ENCODE results near the gene PREX1. TPM values are rescaled to one million over a fixed set of nuclear protein-coding genes. Genes with fewer than 3 reads are reported as not detected.

The PREX1 gene
- total RNA-seq, 3 donors from 2014 or later, result 9.9 to 14.1 (median 13.5) TPM

DNA sequence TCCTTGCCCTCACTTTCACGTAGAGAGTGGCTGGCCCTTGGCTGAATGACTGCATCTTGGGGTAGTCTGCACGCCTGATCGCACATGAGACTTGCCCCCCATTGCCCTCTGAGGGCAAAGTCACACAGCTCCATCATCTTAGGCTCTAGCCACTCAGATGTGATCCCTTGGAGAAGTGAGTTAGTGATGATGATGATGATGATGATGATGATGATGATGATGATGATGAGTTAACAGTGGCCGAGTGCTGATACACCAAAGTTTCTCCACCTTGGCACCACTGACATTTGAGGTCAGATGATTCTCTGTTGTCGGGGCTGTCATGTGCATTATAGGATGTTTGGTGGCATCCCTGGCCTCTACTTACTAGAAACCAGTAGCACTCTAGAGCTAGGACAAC lies 84.0 kb downstream of the PREX1 start:
- DNase-seq (no peak), ATAC-seq (no peak)
- Histone ChIP-seq H3K36me3 (ENCODE audit: low read depth) (no peaks in the 10 kb centered on the region), H3K9me3 (no peaks in the 10 kb centered on the region), H3K4me1 (ENCODE audit: low read depth) (peaks cover 6% of the 10 kb centered on the region), H3K4me3 (no peak overlapping the region)
- TF ChIP-seq, protein P1, sequence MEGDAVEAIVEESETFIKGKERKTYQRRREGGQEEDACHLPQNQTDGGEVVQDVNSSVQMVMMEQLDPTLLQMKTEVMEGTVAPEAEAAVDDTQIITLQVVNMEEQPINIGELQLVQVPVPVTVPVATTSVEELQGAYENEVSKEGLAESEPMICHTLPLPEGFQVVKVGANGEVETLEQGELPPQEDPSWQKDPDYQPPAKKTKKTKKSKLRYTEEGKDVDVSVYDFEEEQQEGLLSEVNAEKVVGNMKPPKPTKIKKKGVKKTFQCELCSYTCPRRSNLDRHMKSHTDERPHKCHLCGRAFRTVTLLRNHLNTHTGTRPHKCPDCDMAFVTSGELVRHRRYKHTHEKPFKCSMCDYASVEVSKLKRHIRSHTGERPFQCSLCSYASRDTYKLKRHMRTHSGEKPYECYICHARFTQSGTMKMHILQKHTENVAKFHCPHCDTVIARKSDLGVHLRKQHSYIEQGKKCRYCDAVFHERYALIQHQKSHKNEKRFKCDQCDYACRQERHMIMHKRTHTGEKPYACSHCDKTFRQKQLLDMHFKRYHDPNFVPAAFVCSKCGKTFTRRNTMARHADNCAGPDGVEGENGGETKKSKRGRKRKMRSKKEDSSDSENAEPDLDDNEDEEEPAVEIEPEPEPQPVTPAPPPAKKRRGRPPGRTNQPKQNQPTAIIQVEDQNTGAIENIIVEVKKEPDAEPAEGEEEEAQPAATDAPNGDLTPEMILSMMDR (IDR thresholded peaks at IDR 0.05), result no peak
- intact Hi-C loops (cut with DNase I, micrococcal nuclease), result no loop called here

DNA sequence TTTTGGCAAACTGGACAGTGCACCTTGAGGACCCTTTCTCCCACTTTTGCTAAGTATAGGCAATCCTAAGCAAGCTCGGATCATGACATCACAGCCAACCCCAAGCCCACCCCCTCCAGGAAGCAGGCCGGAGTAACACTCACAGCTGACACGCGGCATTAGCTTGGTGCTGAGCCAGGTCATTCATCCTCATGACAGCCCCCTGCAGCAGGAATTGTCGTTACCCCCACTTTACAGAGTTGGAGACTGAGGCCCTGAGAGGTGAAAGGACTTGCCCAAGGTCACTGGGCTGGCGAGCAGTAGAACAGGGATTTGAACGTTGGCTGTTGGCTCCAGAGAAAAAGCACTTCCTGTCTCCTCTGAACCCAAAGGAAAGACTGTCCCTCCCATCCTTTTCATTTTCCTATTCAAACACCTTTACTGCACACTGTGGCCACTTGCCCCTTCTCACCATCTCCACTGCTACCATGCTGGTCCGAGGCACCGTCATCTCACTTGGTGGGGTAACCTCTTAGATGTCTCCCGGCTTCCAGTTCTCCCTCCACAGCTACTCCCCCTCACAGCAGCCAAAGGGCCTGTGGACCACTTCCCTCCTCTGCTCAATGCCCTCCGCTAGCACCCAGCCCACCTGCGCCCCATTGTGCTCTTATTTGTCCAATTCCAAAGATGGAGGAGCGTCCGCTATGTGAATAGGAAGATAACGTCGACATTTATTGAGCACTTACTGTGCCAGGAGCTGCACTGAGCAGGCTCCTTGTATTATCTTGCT lies 84.7 kb downstream of the PREX1 start:
- intact Hi-C loops (cut with DNase I, micrococcal nuclease), result no loop called here
- DNase-seq (no peak), ATAC-seq (no peak)
- Histone ChIP-seq H3K4me3 (no peak overlapping the region), H3K36me3 (ENCODE audit: low read depth) (no peaks in the 10 kb centered on the region), H3K9me3 (no peaks in the 10 kb centered on the region), H3K4me1 (ENCODE audit: low read depth) (peaks cover 13% of the 10 kb centered on the region)
- TF ChIP-seq, protein P1 (IDR thresholded peaks at IDR 0.05), result no peak

DNA sequence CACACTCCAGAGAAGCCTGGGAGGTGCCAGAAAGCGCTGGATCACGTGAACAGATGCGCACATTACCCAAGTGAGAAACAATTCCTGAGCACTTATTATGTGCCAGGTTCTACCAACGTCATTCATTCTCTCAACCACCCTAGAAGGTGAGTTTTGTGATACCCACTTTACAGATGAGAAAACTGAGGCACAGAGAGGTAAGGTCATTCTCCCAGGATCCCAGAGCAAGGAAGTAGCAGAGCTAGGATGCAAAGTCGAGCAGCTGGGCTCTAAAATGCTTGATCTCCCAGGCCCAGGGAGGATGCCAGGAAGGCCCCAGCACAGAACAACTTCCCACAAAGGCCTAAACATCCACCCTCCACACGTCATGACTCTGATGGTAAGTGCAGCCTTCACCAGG lies 85.6 kb downstream of the PREX1 start:
- no peak for ATAC-seq
- intact Hi-C loops (cut with DNase I, micrococcal nuclease), result no loop called here

DNA sequence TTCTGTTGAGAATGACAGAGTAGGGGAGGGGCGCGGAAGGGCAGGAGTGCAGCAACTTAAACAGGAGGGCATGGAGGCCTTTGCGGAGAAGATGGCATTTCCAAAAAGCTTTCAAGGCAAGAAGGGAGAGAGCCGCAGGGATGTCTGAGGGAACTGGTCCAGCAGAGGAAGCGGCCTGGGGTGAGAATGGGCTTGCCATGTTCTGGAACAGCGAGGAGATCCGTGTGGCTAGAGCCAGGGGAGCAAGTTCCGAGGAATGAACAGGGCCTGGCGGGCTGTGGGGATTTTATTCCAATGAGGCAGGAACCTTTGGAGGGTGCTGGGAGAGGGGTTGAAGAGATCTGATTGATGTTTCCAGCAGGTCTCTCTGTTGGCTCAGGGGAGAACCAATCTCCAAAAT lies 86.1 kb downstream of the PREX1 start:
- Histone ChIP-seq H3K4me1 (ENCODE audit: low read depth) (peaks cover 14% of the 10 kb centered on the region), H3K36me3 (ENCODE audit: low read depth) (no peaks in the 10 kb centered on the region), H3K4me3 (no peak overlapping the region), H3K9me3 (no peaks in the 10 kb centered on the region)
- DNase-seq (no peak), ATAC-seq (no peak)
- TF ChIP-seq, protein P1 (IDR thresholded peaks at IDR 0.05), result no peak
- intact Hi-C loops (cut with DNase I, micrococcal nuclease), result no loop called here

More for the DNA sequence above, 85.6 kb downstream of the PREX1 start:
- no peak for DNase-seq
- Histone ChIP-seq H3K36me3 (ENCODE audit: low read depth) (no peaks in the 10 kb centered on the region), H3K4me1 (ENCODE audit: low read depth) (peaks cover 14% of the 10 kb centered on the region), H3K9me3 (no peaks in the 10 kb centered on the region), H3K4me3 (no peak overlapping the region)
- TF ChIP-seq, protein P1 (IDR thresholded peaks at IDR 0.05), result no peak

DNA sequence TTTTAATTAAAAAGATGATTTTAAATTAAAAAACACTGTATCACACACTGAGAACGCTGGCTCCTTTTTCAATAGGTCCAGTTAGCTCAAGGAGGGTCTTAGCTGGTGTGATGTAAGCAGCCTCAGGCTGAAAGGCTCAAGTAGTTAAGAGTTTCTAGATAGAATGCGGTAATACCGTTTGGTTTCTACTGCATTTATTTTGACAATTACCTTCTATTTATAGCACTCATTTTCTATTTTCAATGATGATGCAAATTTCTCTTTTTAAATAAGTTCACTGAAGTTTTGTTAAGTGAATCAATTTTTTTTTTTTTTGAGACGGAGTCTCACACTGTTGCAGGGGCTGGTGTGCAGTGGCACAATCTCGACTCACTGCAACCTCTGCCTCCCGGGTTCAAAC lies 87.1 kb downstream of the PREX1 start:
- intact Hi-C loops (cut with DNase I, micrococcal nuclease), result no loop called here
- Histone ChIP-seq H3K9me3 (no peaks in the 10 kb centered on the region), H3K4me1 (ENCODE audit: low read depth) (peaks cover 14% of the 10 kb centered on the region), H3K36me3 (ENCODE audit: low read depth) (no peaks in the 10 kb centered on the region), H3K4me3 (no peak overlapping the region)
- DNase-seq (no peak), ATAC-seq (no peak)
- TF ChIP-seq, protein P1 (IDR thresholded peaks at IDR 0.05), result no peak

Data from mucosa of descending colon (tissue), 3 donors.